GM12865 (cell line): ENCODE measurements around the gene TCP1.
"Not testable (repeated sequence)": the region's sequence is repeated elsewhere in the genome, so short reads cannot be mapped to it uniquely, and the experiment has no call there.

Source experiments
- DNase-seq: peaks from one replicate; pipeline ENCODE4 v3.0.0; 2010; ENCODE audit warnings: low read depth
- H3K4me3 ChIP-seq: 2 replicates; pipeline ENCODE4 v1.5.1; 2011; ENCODE audit warnings: mild to moderate bottlenecking, low read depth, low read length, control low read depth
- CTCF ChIP-seq: IDR thresholded peaks from 2 replicates; pipeline ENCODE4 v1.5.1; 2011; ENCODE audit warnings: low read length, control low read depth, low read depth, inconsistent platforms; ENCODE audit not compliant: insufficient read depth; ENCODE audit errors: missing control alignments

Gene TCP1

GRCh38 chr6:159754401-159754800 is 35.0 kb downstream of the TCP1 start:
- TF ChIP-seq CTCF, result no peak
- DNase-seq, result no peak
- no peak overlapping the region for H3K4me3 ChIP-seq

GRCh38 chr6:159753081-159753872 is 36.1 kb downstream of the TCP1 start:
- H3K4me3 ChIP-seq, result no peak overlapping the region
- no peak for TF ChIP-seq CTCF
- no peak for DNase-seq

- no peak for DNase-seq
- H3K4me3 ChIP-seq, result no peak overlapping the region
- TF ChIP-seq CTCF, result no peak
Measured at GRCh38 chr6:159751448-159751847, 38.0 kb downstream of the TCP1 start.

GRCh38 chr6:159748127-159748526 is 41.3 kb downstream of the TCP1 start:
- not testable (repeated sequence) for H3K4me3 ChIP-seq, DNase-seq

- no peak for TF ChIP-seq CTCF
- DNase-seq, result no peak
- H3K4me3 ChIP-seq, result no peak overlapping the region
Measured at GRCh38 chr6:159746759-159747158, 42.6 kb downstream of the TCP1 start.

GRCh38 chr6:159745081-159745480 is 44.3 kb downstream of the TCP1 start:
- DNase-seq, result no peak
- no peak overlapping the region for H3K4me3 ChIP-seq
- TF ChIP-seq CTCF, result no peak

- H3K4me3 ChIP-seq, result no peak overlapping the region
- TF ChIP-seq CTCF, result no peak
- DNase-seq, result no peak
Measured at GRCh38 chr6:159742165-159742564, 47.2 kb downstream of the TCP1 start.

- no peak for TF ChIP-seq CTCF
- DNase-seq, result no peak
- no peak overlapping the region for H3K4me3 ChIP-seq
Measured at GRCh38 chr6:159739341-159739740, 50.1 kb downstream of the TCP1 start.
